B cell (primary cell): ENCODE results near the gene MYT1. TPM values are rescaled to one million over a fixed set of nuclear protein-coding genes. Genes with fewer than 3 reads are reported as not detected.

Source experiments
- ATAC-seq: fragments of 200-7000 bp; cut with Tn5 transposase; one replicate; pipeline ENCODE4 v1.10.0; 2021; ENCODE audit warnings: low read depth, mild to moderate bottlenecking, moderate number of reproducible peaks, moderate library complexity
- CTCF ChIA-PET: fragments of 350-600 bp; sonication (Branson Sonifier 250); formaldehyde crosslinking; loops from one replicate; lab custom pipeline; 2021; ENCODE audit warnings: antibody characterized with exemption, inconsistent platforms; lab: Charles Lee
- POLR2A ChIA-PET: fragments of 350-600 bp; sonication (Branson Sonifier 250); formaldehyde crosslinking; loops from one replicate; lab custom pipeline; 2021; ENCODE audit warnings: antibody characterized with exemption; lab: Charles Lee
- DNase-seq: peaks from one replicate; pipeline ENCODE4 v3.0.0; 2013
- H2AFZ ChIP-seq: 2 replicates; pipeline ENCODE4 v1.6.1; 2012; ENCODE audit warnings: mild to moderate bottlenecking, low read depth, low read length; ENCODE audit not compliant: insufficient read depth, poor library complexity, severe bottlenecking
- H3K27ac ChIP-seq, 2 donors: 1 replicate in 1 of 2; 2 replicates in 1 of 2; pipeline ENCODE4 v1.5.1; 2012 to 2013; ENCODE audit warnings: low read length in 2 of 2, mild to moderate bottlenecking in 2 of 2, moderate library complexity in 1 of 2
- H3K27me3 ChIP-seq, 4 experiments: fragments of 200-600 bp in 1 of 4; sonication (generic) in 1 of 4; replicated peaks in 1 of 4; 1 replicate in 2 of 4; 2 replicates in 2 of 4; pipeline versions ENCODE4 v1.6.1 to v1.7.0; 2013 to 2016; ENCODE audit warnings: low read length in 3 of 4, mild to moderate bottlenecking in 2 of 4, mixed read lengths in 1 of 4, moderate library complexity in 1 of 4; ENCODE audit not compliant: insufficient read depth in 4 of 4, control insufficient read depth in 3 of 4; ENCODE audit errors: control extremely low read depth in 1 of 4
- H3K36me3 ChIP-seq, 2 experiments: replicated peaks in 1 of 2; 1 replicate in 1 of 2; 2 replicates in 1 of 2; pipeline versions ENCODE4 v1.6.1 to v1.7.1; 2013; ENCODE audit warnings: low read length in 1 of 2; ENCODE audit not compliant: insufficient read depth in 2 of 2, control insufficient read depth in 1 of 2; ENCODE audit errors: control extremely low read depth in 1 of 2, extremely low read depth in 1 of 2
- H3K4me1 ChIP-seq, 2 donors: fragments of 200-600 bp in 1 of 2; sonication (generic) in 1 of 2; 1 replicate in 1 of 2; 2 replicates in 1 of 2; pipeline versions ENCODE4 v1.5.1 to v1.6.1; 2013 to 2017; ENCODE audit warnings: low read length in 2 of 2; ENCODE audit not compliant: control insufficient read depth in 2 of 2, insufficient read depth in 2 of 2
- H3K4me2 ChIP-seq: replicated peaks from 2 replicates; pipeline ENCODE3; 2012; ENCODE audit warnings: mild to moderate bottlenecking, low read depth, low read length; ENCODE audit not compliant: poor library complexity, severe bottlenecking
- H3K4me3 ChIP-seq, 5 experiments: fragments of 200-600 bp in 1 of 5; sonication (generic) in 1 of 5; 1 replicate in 3 of 5; 2 replicates in 2 of 5; pipeline versions ENCODE4 v1.5.1 to v1.7.0; 2011 to 2016; ENCODE audit warnings: low read length in 4 of 5, mild to moderate bottlenecking in 4 of 5, low read depth in 2 of 5, control low read depth in 1 of 5, moderate library complexity in 1 of 5; ENCODE audit not compliant: insufficient read depth in 1 of 5; ENCODE audit errors: control extremely low read depth in 1 of 5, extremely low read depth in 1 of 5
- H3K79me2 ChIP-seq: fragments of 200-600 bp; sonication (generic); one replicate; pipeline ENCODE4 v1.6.0; 2016; ENCODE audit warnings: low read length; ENCODE audit not compliant: control insufficient read depth, insufficient read depth
- H3K9ac ChIP-seq: fragments of 200-600 bp; sonication (generic); 2 replicates; pipeline ENCODE4 v1.6.1; 2017; ENCODE audit warnings: mild to moderate bottlenecking, low read length, moderate library complexity
- H3K9me3 ChIP-seq, 3 donors: one replicate each; pipeline versions ENCODE4 v1.6.1 to v1.7.1; 2013; ENCODE audit warnings: low read length in 2 of 3; ENCODE audit not compliant: control insufficient read depth in 2 of 3, insufficient read depth in 1 of 3; ENCODE audit errors: control extremely low read depth in 1 of 3
- H4K20me1 ChIP-seq: 2 replicates; pipeline ENCODE4 v1.6.0; 2012; ENCODE audit warnings: mild to moderate bottlenecking, low read length; ENCODE audit not compliant: insufficient read depth, control insufficient read depth, poor library complexity, severe bottlenecking
- H3K27ac Mint-ChIP-seq: one replicate; pipeline ENCODE4 v1.8.0; 2021; ENCODE audit warnings: mixed read lengths
- H3K27me3 Mint-ChIP-seq: one replicate; pipeline ENCODE4 v1.8.0; 2021; ENCODE audit warnings: mixed read lengths
- H3K4me1 Mint-ChIP-seq: one replicate; pipeline ENCODE4 v1.8.0; 2021; ENCODE audit warnings: mixed read lengths
- H3K4me3 Mint-ChIP-seq: one replicate; pipeline ENCODE4 v1.8.0; 2021; ENCODE audit warnings: mixed read lengths
- H3K9me3 Mint-ChIP-seq: one replicate; pipeline ENCODE4 v1.8.0; 2022; ENCODE audit warnings: mixed read lengths; ENCODE audit not compliant: insufficient read depth
- EZH2 ChIP-seq: IDR thresholded peaks from 2 replicates; pipeline ENCODE4 v1.6.1; 2012; ENCODE audit warnings: borderline replicate concordance, low read depth, mild to moderate bottlenecking, moderate library complexity, low read length; ENCODE audit not compliant: insufficient read depth, poor library complexity, severe bottlenecking
- WGBS: methylation state at CpG from one replicate; pipeline ENCODE4 v1.1.5; 2013; ENCODE audit warnings: missing lambda C conversion rate; ENCODE audit not compliant: insufficient coverage; 5-methylcytosine and 5-hydroxymethylcytosine counted together
- intact Hi-C: fragments of 100-400 bp; cut with micrococcal nuclease; formaldehyde crosslinking; loops from one replicate; pipeline ENCODE4 v1.10.0; 2022
- polyA plus RNA-seq: library from polyadenylated mRNA; depleted of rRNA; stranded (reverse); fragments of >200 nt; gene quantifications from 2 replicates; pipeline ENCODE4 v1.2.3, GENCODE V29; 2012
- total RNA-seq, 2 donors: library from RNA; stranded (reverse); fragments of 120-200 nt in 1 of 2; gene quantifications; 1 replicate in 1 of 2; 2 replicates in 1 of 2; pipeline versions ENCODE4 v1.2.3 to v1.2.4, GENCODE V29; 2013 to 2022
- TF ChIP-seq, protein P1 (sequence below): fragments of 200-600 bp; IDR thresholded peaks from one replicate; pipeline ENCODE4 v1.8.0; 2022; ENCODE audit warnings: antibody characterized with exemption, mild to moderate bottlenecking

Gene MYT1
- total and polyA plus RNA-seq, 2 donors (not counting 1 experiment from before 2014, with no cell fraction given) = 0.49 to 42.2 TPM

DNA sequence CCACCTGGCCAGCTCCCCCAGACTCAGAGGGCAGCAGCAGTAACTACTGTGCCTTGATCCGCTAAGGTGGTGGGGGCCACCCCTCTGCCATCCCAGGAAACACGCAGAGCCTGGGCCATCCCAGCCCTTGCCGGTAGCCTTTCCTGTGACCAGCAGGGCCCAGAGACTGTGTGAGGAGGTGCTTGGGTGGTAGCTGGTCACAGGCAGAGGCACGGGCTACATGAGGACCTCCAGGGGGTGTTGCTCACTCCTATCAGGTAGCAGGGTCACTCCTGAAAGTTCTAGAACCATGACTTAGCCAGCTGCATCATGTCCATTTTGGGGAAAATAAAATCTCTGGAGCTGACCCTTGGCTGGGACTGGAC, 114.0 kb downstream of the MYT1 start:
- no peak overlapping the region for H3K4me2 ChIP-seq
- H3K9me3 Mint-ChIP-seq = no peaks in the 10 kb centered on the region
- ATAC-seq (no peak), DNase-seq (no peak)
- H3K27ac Mint-ChIP-seq = no peak overlapping the region
- H2AFZ ChIP-seq = no peak overlapping the region
- no peaks in the 10 kb centered on the region for H3K9me3 ChIP-seq
- 96% methylated on average over 4 of the region's 4 CpGs for WGBS
- no peak for TF ChIP-seq EZH2
- TF ChIP-seq, protein P1, sequence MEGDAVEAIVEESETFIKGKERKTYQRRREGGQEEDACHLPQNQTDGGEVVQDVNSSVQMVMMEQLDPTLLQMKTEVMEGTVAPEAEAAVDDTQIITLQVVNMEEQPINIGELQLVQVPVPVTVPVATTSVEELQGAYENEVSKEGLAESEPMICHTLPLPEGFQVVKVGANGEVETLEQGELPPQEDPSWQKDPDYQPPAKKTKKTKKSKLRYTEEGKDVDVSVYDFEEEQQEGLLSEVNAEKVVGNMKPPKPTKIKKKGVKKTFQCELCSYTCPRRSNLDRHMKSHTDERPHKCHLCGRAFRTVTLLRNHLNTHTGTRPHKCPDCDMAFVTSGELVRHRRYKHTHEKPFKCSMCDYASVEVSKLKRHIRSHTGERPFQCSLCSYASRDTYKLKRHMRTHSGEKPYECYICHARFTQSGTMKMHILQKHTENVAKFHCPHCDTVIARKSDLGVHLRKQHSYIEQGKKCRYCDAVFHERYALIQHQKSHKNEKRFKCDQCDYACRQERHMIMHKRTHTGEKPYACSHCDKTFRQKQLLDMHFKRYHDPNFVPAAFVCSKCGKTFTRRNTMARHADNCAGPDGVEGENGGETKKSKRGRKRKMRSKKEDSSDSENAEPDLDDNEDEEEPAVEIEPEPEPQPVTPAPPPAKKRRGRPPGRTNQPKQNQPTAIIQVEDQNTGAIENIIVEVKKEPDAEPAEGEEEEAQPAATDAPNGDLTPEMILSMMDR = no peak
- ChIA-PET CTCF (no interaction called here), POLR2A (no interaction called here)
- H3K4me1 ChIP-seq = no peaks in the 10 kb centered on the region
- no peak overlapping the region for H3K27ac ChIP-seq
- no peaks in the 10 kb centered on the region for H3K27me3 Mint-ChIP-seq
- H3K4me3 Mint-ChIP-seq = no peak overlapping the region
- H3K36me3 ChIP-seq = peaks cover 0 to 11% of the 10 kb centered on the region in 2 experiments
- no peak overlapping the region for H3K4me3 ChIP-seq
- no peaks in the 10 kb centered on the region for H3K79me2 ChIP-seq
- H3K27me3 ChIP-seq = no peaks in the 10 kb centered on the region
- no peaks in the 10 kb centered on the region for H3K4me1 Mint-ChIP-seq
- no peak overlapping the region for H3K9ac ChIP-seq
- H4K20me1 ChIP-seq = peaks cover under 1% of the 10 kb centered on the region
- intact Hi-C loops = no loop called here

DNA sequence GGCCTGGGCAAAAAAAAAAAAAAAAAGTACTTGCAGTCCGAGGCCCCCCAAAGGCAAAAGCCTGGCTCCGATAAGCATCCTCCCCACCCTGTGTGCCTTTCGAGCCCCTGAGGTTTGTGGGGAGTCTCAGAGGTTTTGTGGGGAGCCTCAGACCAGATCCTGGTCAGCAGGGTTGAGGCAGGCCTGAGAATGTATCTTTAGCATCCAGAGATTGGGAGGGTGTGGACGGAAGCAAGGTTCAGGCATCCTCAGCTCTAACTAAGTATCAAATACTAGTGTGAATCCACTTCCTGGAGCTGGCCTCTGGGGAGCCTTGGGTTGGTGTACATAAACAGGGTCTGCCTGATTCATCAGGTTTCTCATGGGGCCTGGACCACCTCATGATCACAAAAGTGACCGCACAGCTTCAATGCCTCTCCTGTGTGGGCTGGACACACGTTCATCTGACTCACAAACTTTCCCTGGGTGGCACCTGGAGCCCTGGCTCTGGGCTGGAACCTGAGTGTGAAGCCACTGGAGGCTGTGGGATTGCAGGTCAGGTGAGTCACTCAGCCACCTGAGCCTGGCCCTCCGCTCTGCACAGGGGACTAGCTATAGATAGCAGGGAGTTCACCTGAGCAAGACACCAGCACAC, 115.7 kb downstream of the MYT1 start:
- no peaks in the 10 kb centered on the region for H3K4me1 ChIP-seq
- no peak overlapping the region for H3K4me3 Mint-ChIP-seq
- H3K36me3 ChIP-seq = no peaks in the 10 kb centered on the region
- no peak overlapping the region for H2AFZ ChIP-seq
- H3K27ac Mint-ChIP-seq = no peak overlapping the region
- H3K79me2 ChIP-seq = no peaks in the 10 kb centered on the region
- intact Hi-C loops = no loop called here
- CTCF ChIA-PET = interaction anchor here (0.6 kb wide), 1 partner anchor 802 kb away, joined by 3 read pairs; no protein-coding TSS in a partner anchor
- H3K9me3 ChIP-seq = no peaks in the 10 kb centered on the region
- H3K4me1 Mint-ChIP-seq = no peaks in the 10 kb centered on the region
- H4K20me1 ChIP-seq = no peaks in the 10 kb centered on the region
- POLR2A ChIA-PET = no interaction called here
- H3K27ac ChIP-seq = no peak overlapping the region
- WGBS = 86% methylated on average over 3 of the region's 7 CpGs
- no peak overlapping the region for H3K9ac ChIP-seq
- no peak overlapping the region for H3K4me2 ChIP-seq
- H3K9me3 Mint-ChIP-seq = no peaks in the 10 kb centered on the region
- TF ChIP-seq, protein P1 = no peak
- TF ChIP-seq EZH2 = no peak
- no peaks in the 10 kb centered on the region for H3K27me3 ChIP-seq
- DNase-seq (no peak), ATAC-seq (no peak)
- H3K4me3 ChIP-seq = no peak overlapping the region
- H3K27me3 Mint-ChIP-seq = no peaks in the 10 kb centered on the region
